Measurements from ENCODE around the gene OAS1.

GRCh38 chr12:112919121-112919520 is 12.4 kb downstream of the OAS1 start:
- TF ChIP-seq CTCF (IDR thresholded peaks at IDR 0.05; ENCODE audit: low read depth, low read length, poor library complexity, severe bottlenecking) (no peak), EZH2phosphoT487 (IDR thresholded peaks at IDR 0.05; ENCODE audit: borderline replicate concordance, low read length) (no peak)

All from DOHH2 (cell line).